GM12801 (cell line): Measurements from ENCODE around the gene ZNF732.

Experiments
- TF ChIP-seq, protein P1 (sequence below): IDR thresholded peaks from one replicate; pipeline ENCODE4 v1.5.1; 2011; ENCODE audit warnings: control low read depth; ENCODE audit not compliant: insufficient read length; ENCODE audit errors: extremely low read depth

ZNF732 gene

GRCh38 chr4:304969-305680, at the start of gene ZNF732:
Gene ZNF732 (minus strand): TSS chr4:305474. CDS start chr4:305310, 164 bp downstream.
- TF ChIP-seq, protein P1, sequence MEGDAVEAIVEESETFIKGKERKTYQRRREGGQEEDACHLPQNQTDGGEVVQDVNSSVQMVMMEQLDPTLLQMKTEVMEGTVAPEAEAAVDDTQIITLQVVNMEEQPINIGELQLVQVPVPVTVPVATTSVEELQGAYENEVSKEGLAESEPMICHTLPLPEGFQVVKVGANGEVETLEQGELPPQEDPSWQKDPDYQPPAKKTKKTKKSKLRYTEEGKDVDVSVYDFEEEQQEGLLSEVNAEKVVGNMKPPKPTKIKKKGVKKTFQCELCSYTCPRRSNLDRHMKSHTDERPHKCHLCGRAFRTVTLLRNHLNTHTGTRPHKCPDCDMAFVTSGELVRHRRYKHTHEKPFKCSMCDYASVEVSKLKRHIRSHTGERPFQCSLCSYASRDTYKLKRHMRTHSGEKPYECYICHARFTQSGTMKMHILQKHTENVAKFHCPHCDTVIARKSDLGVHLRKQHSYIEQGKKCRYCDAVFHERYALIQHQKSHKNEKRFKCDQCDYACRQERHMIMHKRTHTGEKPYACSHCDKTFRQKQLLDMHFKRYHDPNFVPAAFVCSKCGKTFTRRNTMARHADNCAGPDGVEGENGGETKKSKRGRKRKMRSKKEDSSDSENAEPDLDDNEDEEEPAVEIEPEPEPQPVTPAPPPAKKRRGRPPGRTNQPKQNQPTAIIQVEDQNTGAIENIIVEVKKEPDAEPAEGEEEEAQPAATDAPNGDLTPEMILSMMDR = no peak

GRCh38 chr4:340011-340410, 34.7 kb upstream of the ZNF732 start:
- TF ChIP-seq, protein P1 = no peak

DNA sequence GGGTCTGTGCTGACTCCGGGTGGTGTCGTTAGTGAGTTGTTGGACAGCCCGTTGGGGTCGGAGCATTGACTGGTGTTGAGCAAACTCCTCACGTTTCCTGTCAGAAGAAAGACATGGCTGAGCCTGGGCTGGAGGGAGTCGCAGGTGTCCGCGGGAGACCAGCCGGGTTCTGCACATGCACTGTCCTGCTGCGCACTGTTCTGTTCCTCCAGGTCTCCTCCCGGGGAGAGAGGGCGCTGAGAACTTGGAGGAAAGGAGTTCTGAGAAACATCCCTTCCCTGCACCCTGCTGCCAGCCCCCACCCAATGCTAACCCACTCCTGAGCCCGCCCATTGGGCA, 33.5 kb upstream of the ZNF732 start:
- TF ChIP-seq, protein P1 = no peak

DNA sequence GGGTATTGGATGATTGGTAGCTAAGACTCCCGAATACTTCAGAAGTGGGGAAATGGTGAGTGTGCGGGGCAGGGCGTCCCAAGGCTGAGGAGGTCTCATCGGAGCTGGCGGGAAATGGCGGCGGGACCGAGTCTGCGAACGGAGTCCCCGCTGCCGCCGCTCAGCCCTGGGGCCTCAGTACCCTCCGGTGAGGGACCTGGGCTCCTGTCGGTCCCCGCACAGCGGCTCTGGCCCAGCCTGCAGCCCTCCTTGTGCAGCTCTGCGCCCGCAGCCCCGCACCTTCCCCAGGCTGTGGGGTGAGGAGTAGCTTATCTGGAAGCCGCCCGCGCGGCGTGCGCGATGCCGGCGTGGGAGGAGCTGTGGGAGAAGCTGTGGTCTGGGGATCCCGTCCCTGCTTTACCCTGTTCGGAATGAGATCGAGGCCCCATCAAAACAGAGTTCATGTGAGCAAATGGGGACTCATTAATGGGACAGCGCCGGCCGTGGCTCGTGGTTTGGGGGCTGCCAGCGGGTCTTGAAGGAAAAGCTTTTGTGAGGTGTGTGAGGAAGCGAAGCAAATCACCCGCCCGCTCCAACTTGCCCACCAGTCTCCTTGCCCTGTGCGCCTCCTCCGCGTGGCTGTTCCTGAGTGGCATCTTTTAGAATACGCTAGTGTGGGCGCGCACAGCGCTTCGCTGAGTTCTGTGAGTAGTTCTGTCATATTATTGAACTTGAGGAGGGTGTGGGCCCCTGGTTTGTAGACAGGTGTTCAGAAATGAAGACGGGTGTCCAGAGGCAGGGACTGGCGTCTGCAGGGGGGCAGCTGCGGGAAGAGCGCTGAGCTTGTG, 32.9 kb upstream of the ZNF732 start:
- TF ChIP-seq, protein P1 = no peak

DNA sequence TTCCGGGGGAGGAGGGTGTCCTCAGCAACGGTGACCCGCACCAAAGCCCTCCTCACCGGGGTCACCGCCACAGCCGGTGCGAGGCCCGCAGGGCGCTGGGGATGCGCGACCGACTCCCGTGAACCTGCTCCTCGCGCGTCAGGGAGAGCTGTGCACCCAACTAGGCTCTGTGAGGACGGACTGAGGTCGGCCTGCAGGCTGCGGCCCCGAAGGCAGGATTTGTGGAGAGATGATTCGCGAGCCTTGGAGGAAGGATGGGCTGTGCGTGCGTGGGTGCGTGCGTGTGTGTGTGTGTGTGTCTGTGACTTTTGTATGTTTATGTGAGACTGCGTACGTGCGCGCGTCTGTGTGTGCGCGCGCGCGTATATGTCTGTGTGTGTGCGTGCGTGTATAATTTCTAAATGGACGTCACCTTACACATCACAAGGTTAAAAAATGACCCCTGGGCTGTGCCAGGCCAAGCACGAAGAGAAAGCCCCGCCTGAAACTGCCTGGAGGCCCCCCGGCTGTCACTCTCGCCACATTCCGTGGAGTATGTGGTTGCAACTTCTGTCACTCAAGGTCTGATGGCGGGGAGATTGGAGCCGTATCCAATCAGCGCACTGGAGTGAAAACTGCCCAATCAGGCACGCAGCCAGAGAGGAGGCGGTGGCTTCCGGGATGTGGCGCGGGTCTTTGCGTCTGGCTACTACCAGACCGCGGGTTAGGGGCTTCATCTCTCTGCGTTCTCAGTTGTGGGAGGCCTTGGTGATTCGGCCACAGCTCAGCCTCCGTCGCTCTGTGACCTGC, 32.1 kb upstream of the ZNF732 start, which contains the start of gene ZNF141:
Gene ZNF141, plus strand, starts transcription at position 672 of the 789 bp plus-strand sequence. CDS start 170 bp downstream, outside the sequence.
- TF ChIP-seq, protein P1 = no peak

DNA sequence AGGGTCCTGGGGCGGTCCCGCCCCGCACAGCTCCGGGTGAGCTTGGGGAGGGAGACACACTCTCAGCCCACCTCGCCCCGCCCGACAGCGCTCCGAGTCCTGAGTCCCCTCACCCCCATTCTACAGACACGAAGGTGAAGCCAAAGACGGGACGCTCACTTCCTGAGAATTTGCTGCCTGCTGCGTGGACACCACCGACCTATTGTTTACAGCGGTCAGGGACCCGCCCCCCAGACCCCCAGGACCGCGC, 31.5 kb upstream of the ZNF732 start:
- TF ChIP-seq, protein P1 = no peak
